Ovary (tissue), 3 donors: ENCODE data around the gene TEX36.

Experiments used
- EP300 ChIP-seq: sonication (generic); formaldehyde crosslinking; IDR thresholded peaks from one replicate; pipeline ENCODE4 v1.6.1; 2017; ENCODE audit warnings: antibody characterized with exemption
- POLR2A ChIP-seq: fragments of 450-650 bp; IDR thresholded peaks from one replicate; pipeline ENCODE4 v1.6.1; 2017; ENCODE audit warnings: antibody characterized with exemption, mild to moderate bottlenecking, moderate library complexity
- TF ChIP-seq, protein P1 (sequence below), 3 donors: fragments of 450-650 bp in 2 of 3; fragments of 200-600 bp in 1 of 3; IDR thresholded peaks; one replicate each; pipeline versions ENCODE4 v1.5.1 to v1.8.0; 2016 to 2022; ENCODE audit warnings: antibody characterized with exemption in 3 of 3, mild to moderate bottlenecking in 1 of 3
- donor health status: DM: no; HTN: no; CAD: no.

DNA sequence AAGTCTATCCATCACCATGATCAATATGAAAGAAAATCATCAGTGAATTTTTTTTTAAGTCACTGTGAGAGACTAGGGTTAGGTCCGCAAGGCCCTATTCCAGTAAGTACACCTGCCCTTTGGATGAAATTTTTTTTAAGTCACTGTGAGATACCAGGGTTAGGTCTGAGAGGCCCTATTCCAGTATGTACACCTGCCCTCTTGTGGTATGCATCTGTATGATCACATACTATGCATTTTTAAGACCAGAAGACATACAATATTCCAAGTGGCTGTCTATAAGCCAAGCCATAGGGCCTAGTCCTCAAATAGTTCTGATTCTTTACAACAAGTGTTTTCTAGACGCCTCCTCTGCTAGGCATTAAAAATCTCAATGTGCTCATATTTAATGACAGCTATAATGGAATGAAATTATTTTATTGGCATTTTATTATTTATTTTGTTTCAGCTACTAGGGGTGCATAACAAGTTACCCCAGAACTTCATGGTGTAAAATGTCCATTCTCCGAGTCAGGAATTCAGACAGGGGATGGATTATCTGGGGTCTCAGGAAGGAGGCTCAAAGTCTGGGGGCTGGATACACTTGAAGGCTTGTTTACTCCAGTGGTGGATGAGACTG lies 53.1 kb downstream of the TEX36 start:
- TF ChIP-seq, protein P1, sequence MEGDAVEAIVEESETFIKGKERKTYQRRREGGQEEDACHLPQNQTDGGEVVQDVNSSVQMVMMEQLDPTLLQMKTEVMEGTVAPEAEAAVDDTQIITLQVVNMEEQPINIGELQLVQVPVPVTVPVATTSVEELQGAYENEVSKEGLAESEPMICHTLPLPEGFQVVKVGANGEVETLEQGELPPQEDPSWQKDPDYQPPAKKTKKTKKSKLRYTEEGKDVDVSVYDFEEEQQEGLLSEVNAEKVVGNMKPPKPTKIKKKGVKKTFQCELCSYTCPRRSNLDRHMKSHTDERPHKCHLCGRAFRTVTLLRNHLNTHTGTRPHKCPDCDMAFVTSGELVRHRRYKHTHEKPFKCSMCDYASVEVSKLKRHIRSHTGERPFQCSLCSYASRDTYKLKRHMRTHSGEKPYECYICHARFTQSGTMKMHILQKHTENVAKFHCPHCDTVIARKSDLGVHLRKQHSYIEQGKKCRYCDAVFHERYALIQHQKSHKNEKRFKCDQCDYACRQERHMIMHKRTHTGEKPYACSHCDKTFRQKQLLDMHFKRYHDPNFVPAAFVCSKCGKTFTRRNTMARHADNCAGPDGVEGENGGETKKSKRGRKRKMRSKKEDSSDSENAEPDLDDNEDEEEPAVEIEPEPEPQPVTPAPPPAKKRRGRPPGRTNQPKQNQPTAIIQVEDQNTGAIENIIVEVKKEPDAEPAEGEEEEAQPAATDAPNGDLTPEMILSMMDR (IDR thresholded peaks at IDR 0.05) = no peak
- TF ChIP-seq EP300 (no peak), POLR2A (no peak)
